HepG2 (cell line): ENCODE data around the gene KTN1. TPM values are rescaled to one million over a fixed set of nuclear protein-coding genes. Genes with fewer than 3 reads are reported as not detected.

ENCODE experiments used
- ATAC-seq: fragments of 200-7000 bp; cut with Tn5 transposase; 3 replicates; pipeline ENCODE4 v1.9.1; 2020; ENCODE audit warnings: mild to moderate bottlenecking, moderate library complexity
- BruUV-seq: library from RNA; stranded (reverse); fragments of 400-500 nt; replicated peaks from 2 replicates; lab custom pipeline; 2021; lab: Mats Ljungman, UMichigan
- CTCF ChIA-PET: fragments of 300-600 bp; formaldehyde crosslinking; extraction: SDS; loops from one replicate; lab custom pipeline; 2021; ENCODE audit warnings: low total read pairs, inconsistent platforms, low intra/inter-chr PET ratio; lab: Yijun Ruan, JAX
- POLR2A ChIA-PET: fragments of 350-600 bp; sonication (Branson Sonifier 250); formaldehyde crosslinking; loops from one replicate; lab custom pipeline; 2020; ENCODE audit warnings: antibody characterized with exemption, inconsistent platforms; lab: Yijun Ruan, JAX
- DNase-seq: peaks from one replicate; pipeline ENCODE4 v3.0.0-alpha.2; 2015; ENCODE audit warnings: low spot score
- FAIRE-seq: peaks from 3 replicates; lab custom pipeline; 2011; peaks lifted over from hg19 to GRCh38; lab: Jason Lieb, UNC
- H2AFZ ChIP-seq: one replicate; pipeline ENCODE4 v1.6.1; 2011; ENCODE audit warnings: low read length, inconsistent platforms
- H3K27ac ChIP-seq: fragments of 300-600 bp; 3 replicates; pipeline ENCODE4 v1.8.0; 2011; ENCODE audit warnings: mixed run types, mild to moderate bottlenecking, mixed read lengths, low read length, inconsistent platforms; ENCODE audit not compliant: insufficient read depth; ENCODE audit errors: extremely low read length
- H3K27me3 ChIP-seq, 2 experiments: fragments of 200-600 bp in 1 of 2; 2 replicates in 1 of 2; 3 replicates in 1 of 2; pipeline versions ENCODE4 v1.6.0 to v1.8.0; 2011; ENCODE audit warnings: low read length in 2 of 2, mild to moderate bottlenecking in 2 of 2, moderate library complexity in 2 of 2, inconsistent platforms in 1 of 2; ENCODE audit not compliant: insufficient read depth in 2 of 2, control insufficient read depth in 1 of 2
- H3K36me3 ChIP-seq, 2 experiments: fragments of 200-600 bp in 1 of 2; replicated peaks in 1 of 2; 2 replicates in 1 of 2; 3 replicates in 1 of 2; pipeline versions ENCODE4 v1.5.1 to v1.8.0; 2011; ENCODE audit warnings: low read length in 2 of 2, inconsistent platforms in 1 of 2; ENCODE audit not compliant: insufficient read depth in 2 of 2, control insufficient read depth in 1 of 2
- H3K4me1 ChIP-seq: 2 replicates; pipeline ENCODE4 v1.5.1; 2012; ENCODE audit warnings: low read length, inconsistent platforms; ENCODE audit not compliant: insufficient read depth
- H3K4me2 ChIP-seq: 2 replicates; pipeline ENCODE4 v1.6.0; 2011; ENCODE audit warnings: low read depth, low read length, inconsistent platforms
- H3K4me3 ChIP-seq, 3 experiments: fragments of 200-600 bp in 1 of 3; sonication (generic), shearing (Covaris generic) in 1 of 3; replicated peaks in 1 of 3; 2 replicates each; pipeline ENCODE4 v1.5.1; 2011 to 2016; ENCODE audit warnings: low read length in 3 of 3, inconsistent platforms in 2 of 3, low read depth in 2 of 3, mild to moderate bottlenecking in 2 of 3, control low read depth in 1 of 3, mixed read lengths in 1 of 3; ENCODE audit not compliant: insufficient read depth in 1 of 3
- H3K79me2 ChIP-seq: one replicate; pipeline ENCODE4 v1.6.1; 2011; ENCODE audit warnings: low read length, inconsistent platforms; ENCODE audit not compliant: insufficient read depth
- H3K9ac ChIP-seq: 2 replicates; pipeline ENCODE4 v1.6.0; 2011; ENCODE audit warnings: mild to moderate bottlenecking, low read depth, low read length, inconsistent platforms; ENCODE audit not compliant: insufficient read depth
- H3K9me3 ChIP-seq: 2 replicates; pipeline ENCODE4 v1.5.1; 2012; ENCODE audit warnings: mild to moderate bottlenecking, low read length
- H4K20me1 ChIP-seq: 2 replicates; pipeline ENCODE4 v1.6.0; 2011; ENCODE audit warnings: inconsistent platforms, mild to moderate bottlenecking, low read length, moderate library complexity; ENCODE audit not compliant: insufficient read depth
- KMT2A ChIP-seq: sonication (generic); formaldehyde crosslinking; IDR thresholded peaks from 2 replicates; pipeline ENCODE4 v1.4.0; 2020; ENCODE audit warnings: missing genetic modification reagents
- SMARCC2 ChIP-seq: fragments of 450-650 bp; IDR thresholded peaks from 2 replicates; pipeline ENCODE4 v1.6.1; 2017; ENCODE audit warnings: antibody characterized with exemption, mild to moderate bottlenecking
- SRY ChIP-seq: sonication (generic); formaldehyde crosslinking; IDR thresholded peaks from 2 replicates; pipeline ENCODE4 v1.8.0; 2022; ENCODE audit warnings: mild to moderate bottlenecking, missing genetic modification reagents
- SUZ12 ChIP-seq: fragments of 150-350 bp; IDR thresholded peaks from 2 replicates; pipeline ENCODE4 v1.6.1; 2014; ENCODE audit warnings: low read depth, low read length
- TCF7 ChIP-seq: sonication (generic); IDR thresholded peaks from 2 replicates; pipeline ENCODE4 v1.6.1; 2016; ENCODE audit warnings: antibody characterized with exemption, low read depth
- TFE3 ChIP-seq: IDR thresholded peaks from 2 replicates; pipeline ENCODE4 v1.6.1; 2016
- ZMAT3 ChIP-seq: sonication (generic); formaldehyde crosslinking; conservative IDR thresholded peaks from 2 replicates; pipeline ENCODE4 v1.7.0; 2021; ENCODE audit warnings: missing genetic modification reagents
- ZNF607 ChIP-seq: sonication (generic); formaldehyde crosslinking; IDR thresholded peaks from 2 replicates; pipeline ENCODE4 v1.5.1; 2020; ENCODE audit warnings: missing genetic modification reagents, mild to moderate bottlenecking, borderline replicate concordance
- ZNF850 ChIP-seq: sonication (generic); formaldehyde crosslinking; conservative IDR thresholded peaks from 2 replicates; pipeline ENCODE4 v1.9.0; 2021; ENCODE audit warnings: mild to moderate bottlenecking, missing genetic modification reagents
- WGBS: methylation state at CpG from one replicate; pipeline ENCODE4 v1.1.6; 2017; ENCODE audit warnings: low lambda C conversion rate; 5-methylcytosine and 5-hydroxymethylcytosine counted together
- in situ Hi-C: cut with HindIII; loops from 2 replicates; pipeline ENCODE4 v1.10.0; 2017; ENCODE audit warnings: low pct_unique_long_range_greater_than_20kb; ENCODE audit not compliant: extremely low pct_ligation_motif_present
- intact Hi-C: fragments of 100-400 bp; cut with micrococcal nuclease; formaldehyde crosslinking; loops from one replicate; pipeline ENCODE4 v1.10.0; 2022; ENCODE audit not compliant: unreplicated experiment
- polyA plus RNA-seq, 8 experiments: library from polyadenylated mRNA; depleted of rRNA in 3 of 8; stranded (reverse) in 7 of 8; unstranded in 1 of 8; fragments of >200 nt; fragmentation: Illumina TruSeq in 4 of 8; extraction: Trizol in 4 of 8; gene quantifications; 2 replicates each; pipeline versions ENCODE4 v1.2.1 to v1.2.3, GENCODE V29; 2011 to 2016; ENCODE audit warnings: low read depth in 4 of 8, missing spikeins in 1 of 8, mixed read lengths in 1 of 8; ENCODE audit not compliant: insufficient read depth in 1 of 8
- total RNA-seq, 5 experiments: library from RNA; depleted of rRNA; stranded (reverse); fragments of >200 nt; fragmentation: Illumina TruSeq; extraction: Trizol; gene quantifications; 2 replicates each; pipeline ENCODE4 v1.2.3, GENCODE V29; 2016; ENCODE audit warnings: low read depth in 1 of 5
- TF ChIP-seq, protein P1 (sequence below): sonication (generic); formaldehyde crosslinking; IDR thresholded peaks from 2 replicates; pipeline ENCODE4 v1.9.0; 2021; ENCODE audit warnings: missing genetic modification reagents, borderline replicate concordance
- TF ChIP-seq, protein P2 (sequence below): sonication (generic); formaldehyde crosslinking; IDR thresholded peaks from 2 replicates; pipeline ENCODE4 v1.5.0; 2020; ENCODE audit warnings: mild to moderate bottlenecking, missing genetic modification reagents
- TF ChIP-seq, protein P3 (sequence below), 2 experiments: sonication (generic) in 1 of 2; formaldehyde crosslinking in 1 of 2; IDR thresholded peaks; 2 replicates each; pipeline versions ENCODE4 v1.4.0 to v1.6.1; 2016 to 2020; ENCODE audit warnings: borderline replicate concordance in 1 of 2, low read depth in 1 of 2, mild to moderate bottlenecking in 1 of 2, missing genetic modification reagents in 1 of 2

KTN1 gene
- total and polyA plus RNA-seq, 2 of the 13 experiments (the other 11 are each of a cell fraction or from before 2014, with no cell fraction given): 60.6 to 169 TPM

DNA sequence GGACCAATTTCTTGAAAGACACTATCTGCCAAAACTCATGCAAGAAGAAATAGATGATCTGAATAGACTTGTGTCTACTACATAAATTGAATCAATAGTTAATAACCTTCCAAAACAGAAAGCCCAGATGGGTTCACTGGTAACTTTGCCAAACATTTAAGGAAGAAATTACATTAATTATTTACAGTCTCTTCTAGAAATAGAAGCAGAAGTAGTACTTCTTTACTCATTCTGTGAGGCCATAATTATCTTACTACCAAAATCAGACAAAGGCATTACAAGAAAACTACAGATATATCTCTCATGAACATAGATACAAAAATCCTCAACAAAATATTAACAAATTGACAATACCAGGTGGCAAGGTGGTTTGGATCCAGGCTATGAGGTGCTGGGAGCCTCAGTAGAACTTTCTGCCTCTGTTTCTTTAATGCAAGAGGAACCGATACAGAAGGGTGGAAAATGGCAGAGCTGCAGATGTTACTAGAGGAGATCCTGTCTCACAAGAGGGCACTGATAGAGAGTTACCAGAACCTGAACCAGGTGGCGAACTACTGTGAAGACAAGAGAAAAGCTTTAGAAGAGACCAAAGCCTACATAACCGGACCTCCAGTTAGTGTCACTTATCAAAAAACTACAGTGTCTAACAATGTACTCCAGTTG is 33.7 kb upstream of the KTN1 start:
- Histone ChIP-seq H3K4me1 (no peaks in the 10 kb centered on the region), H3K36me3 (no peaks in the 10 kb centered on the region), H4K20me1 (no peaks in the 10 kb centered on the region), H3K4me3 (no peak overlapping the region), H3K27me3 (no peaks in the 10 kb centered on the region), H3K79me2 (no peaks in the 10 kb centered on the region), H3K4me2 (no peak overlapping the region), H2AFZ (no peak overlapping the region), H3K9me3 (no peaks in the 10 kb centered on the region), H3K9ac (no peak overlapping the region), H3K27ac (no peak overlapping the region)
- ChIA-PET CTCF (no interaction called here), POLR2A (no interaction called here)
- no peak for ATAC-seq
- no peak for DNase-seq
- WGBS: 100% methylated on average over 3 of the region's 3 CpGs
- no peak for FAIRE-seq
- in situ Hi-C loops (no loop called here), intact Hi-C loops (no loop called here)
- BruUV-seq: no TSS peak
- no peak for TF ChIP-seq SUZ12
- TF ChIP-seq ZNF850 (CRISPR knock-in tag): no peak
- no peak for TF ChIP-seq TCF7
- TF ChIP-seq, protein P1, sequence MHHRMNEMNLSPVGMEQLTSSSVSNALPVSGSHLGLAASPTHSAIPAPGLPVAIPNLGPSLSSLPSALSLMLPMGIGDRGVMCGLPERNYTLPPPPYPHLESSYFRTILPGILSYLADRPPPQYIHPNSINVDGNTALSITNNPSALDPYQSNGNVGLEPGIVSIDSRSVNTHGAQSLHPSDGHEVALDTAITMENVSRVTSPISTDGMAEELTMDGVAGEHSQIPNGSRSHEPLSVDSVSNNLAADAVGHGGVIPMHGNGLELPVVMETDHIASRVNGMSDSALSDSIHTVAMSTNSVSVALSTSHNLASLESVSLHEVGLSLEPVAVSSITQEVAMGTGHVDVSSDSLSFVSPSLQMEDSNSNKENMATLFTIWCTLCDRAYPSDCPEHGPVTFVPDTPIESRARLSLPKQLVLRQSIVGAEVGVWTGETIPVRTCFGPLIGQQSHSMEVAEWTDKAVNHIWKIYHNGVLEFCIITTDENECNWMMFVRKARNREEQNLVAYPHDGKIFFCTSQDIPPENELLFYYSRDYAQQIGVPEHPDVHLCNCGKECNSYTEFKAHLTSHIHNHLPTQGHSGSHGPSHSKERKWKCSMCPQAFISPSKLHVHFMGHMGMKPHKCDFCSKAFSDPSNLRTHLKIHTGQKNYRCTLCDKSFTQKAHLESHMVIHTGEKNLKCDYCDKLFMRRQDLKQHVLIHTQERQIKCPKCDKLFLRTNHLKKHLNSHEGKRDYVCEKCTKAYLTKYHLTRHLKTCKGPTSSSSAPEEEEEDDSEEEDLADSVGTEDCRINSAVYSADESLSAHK: no peak
- no peak for TF ChIP-seq SMARCC2
- TF ChIP-seq SRY (CRISPR knock-in tag): no peak
- no peak for TF ChIP-seq TFE3
- no peak for TF ChIP-seq ZMAT3 (CRISPR knock-in tag)
- TF ChIP-seq, protein P2, sequence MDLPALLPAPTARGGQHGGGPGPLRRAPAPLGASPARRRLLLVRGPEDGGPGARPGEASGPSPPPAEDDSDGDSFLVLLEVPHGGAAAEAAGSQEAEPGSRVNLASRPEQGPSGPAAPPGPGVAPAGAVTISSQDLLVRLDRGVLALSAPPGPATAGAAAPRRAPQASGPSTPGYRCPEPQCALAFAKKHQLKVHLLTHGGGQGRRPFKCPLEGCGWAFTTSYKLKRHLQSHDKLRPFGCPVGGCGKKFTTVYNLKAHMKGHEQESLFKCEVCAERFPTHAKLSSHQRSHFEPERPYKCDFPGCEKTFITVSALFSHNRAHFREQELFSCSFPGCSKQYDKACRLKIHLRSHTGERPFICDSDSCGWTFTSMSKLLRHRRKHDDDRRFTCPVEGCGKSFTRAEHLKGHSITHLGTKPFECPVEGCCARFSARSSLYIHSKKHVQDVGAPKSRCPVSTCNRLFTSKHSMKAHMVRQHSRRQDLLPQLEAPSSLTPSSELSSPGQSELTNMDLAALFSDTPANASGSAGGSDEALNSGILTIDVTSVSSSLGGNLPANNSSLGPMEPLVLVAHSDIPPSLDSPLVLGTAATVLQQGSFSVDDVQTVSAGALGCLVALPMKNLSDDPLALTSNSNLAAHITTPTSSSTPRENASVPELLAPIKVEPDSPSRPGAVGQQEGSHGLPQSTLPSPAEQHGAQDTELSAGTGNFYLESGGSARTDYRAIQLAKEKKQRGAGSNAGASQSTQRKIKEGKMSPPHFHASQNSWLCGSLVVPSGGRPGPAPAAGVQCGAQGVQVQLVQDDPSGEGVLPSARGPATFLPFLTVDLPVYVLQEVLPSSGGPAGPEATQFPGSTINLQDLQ (CRISPR knock-in tag): no peak
- TF ChIP-seq ZNF607 (CRISPR knock-in tag): no peak
- no peak for TF ChIP-seq KMT2A (CRISPR knock-in tag)
- TF ChIP-seq, protein P3, sequence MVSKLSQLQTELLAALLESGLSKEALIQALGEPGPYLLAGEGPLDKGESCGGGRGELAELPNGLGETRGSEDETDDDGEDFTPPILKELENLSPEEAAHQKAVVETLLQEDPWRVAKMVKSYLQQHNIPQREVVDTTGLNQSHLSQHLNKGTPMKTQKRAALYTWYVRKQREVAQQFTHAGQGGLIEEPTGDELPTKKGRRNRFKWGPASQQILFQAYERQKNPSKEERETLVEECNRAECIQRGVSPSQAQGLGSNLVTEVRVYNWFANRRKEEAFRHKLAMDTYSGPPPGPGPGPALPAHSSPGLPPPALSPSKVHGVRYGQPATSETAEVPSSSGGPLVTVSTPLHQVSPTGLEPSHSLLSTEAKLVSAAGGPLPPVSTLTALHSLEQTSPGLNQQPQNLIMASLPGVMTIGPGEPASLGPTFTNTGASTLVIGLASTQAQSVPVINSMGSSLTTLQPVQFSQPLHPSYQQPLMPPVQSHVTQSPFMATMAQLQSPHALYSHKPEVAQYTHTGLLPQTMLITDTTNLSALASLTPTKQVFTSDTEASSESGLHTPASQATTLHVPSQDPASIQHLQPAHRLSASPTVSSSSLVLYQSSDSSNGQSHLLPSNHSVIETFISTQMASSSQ (IDR thresholded peaks at IDR 0.05; ENCODE audit: low read depth): no peak
- TF ChIP-seq, protein P3 (CRISPR knock-in tag; IDR thresholded peaks at IDR 0.05; ENCODE audit: borderline replicate concordance): no peak
